ENCODE results near the gene MNAT1. TPM values are rescaled to one million over a fixed set of nuclear protein-coding genes. Genes with fewer than 3 reads are reported as not detected.

Gene MNAT1
- total and polyA plus RNA-seq, 4 donors, result 16.7 to 85.5 (median 21.6) TPM

DNA sequence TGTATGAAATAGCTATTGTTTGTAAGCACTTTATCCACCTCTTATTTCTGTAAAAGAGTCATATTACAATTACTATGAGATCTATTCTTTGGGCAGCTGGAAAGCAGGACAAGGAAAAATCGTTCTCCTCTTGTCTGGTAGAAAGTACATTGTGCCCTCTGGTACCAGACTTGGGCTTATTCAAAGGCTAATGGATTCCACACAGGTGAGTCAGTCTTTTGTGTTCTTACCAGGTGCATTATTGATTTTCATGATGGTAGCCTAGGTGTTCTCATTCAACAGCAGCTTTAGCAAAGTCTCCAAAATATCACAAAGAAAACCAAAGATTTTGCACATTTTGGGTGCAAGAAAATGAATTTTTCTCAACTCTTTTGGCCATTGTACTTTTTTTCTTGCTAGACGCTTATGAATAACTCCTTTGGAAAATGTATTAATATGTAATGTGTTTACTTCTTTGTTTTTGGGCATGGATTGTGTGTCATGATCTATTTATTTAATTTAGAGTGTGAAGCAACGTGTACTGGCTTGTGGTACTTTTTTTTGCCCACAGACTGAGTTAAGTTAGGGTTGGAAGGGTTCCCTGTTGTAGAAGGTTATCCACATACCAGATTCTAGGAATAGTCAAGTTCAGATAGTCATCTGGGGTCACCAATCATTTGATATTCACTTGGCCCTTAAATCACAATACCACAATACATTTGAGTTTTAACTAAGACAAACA is 26.2 kb downstream of the MNAT1 start:
- Histone ChIP-seq H3K4me1 (ENCODE audit: control insufficient read depth in 5 of 5, insufficient read depth in 5 of 5, low read length in 5 of 5) (peaks cover 0 to 30% (median 9%) of the 10 kb centered on the region in 5 donors), H3K9me3 (ENCODE audit: control insufficient read depth in 4 of 4, insufficient read depth in 3 of 4, low read length in 3 of 4) (no peaks in the 10 kb centered on the region), H3K9ac (ENCODE audit: insufficient read depth in 1 of 2, low read length in 2 of 2) (no peak overlapping the region), H3K27ac (ENCODE audit: low read depth in 1 of 2, low read length in 1 of 2) (no peak overlapping the region), H3K27me3 (ENCODE audit: control insufficient read depth in 3 of 3, insufficient read depth in 3 of 3, low read length in 2 of 3) (no peaks in the 10 kb centered on the region), H3K36me3 (ENCODE audit: control insufficient read depth in 4 of 4, insufficient read depth in 4 of 4, low read length in 4 of 4) (no peaks in the 10 kb centered on the region), H3K4me3 (no peak overlapping the region)
- DNase-seq, result no peak
- WGBS, 2 donors, result 81 to 88% methylated on average over 3 of the region's 3 CpGs
- TF ChIP-seq CTCF (IDR thresholded peaks at IDR 0.05; ENCODE audit: control extremely low read depth, extremely low read depth), result no peak
- no peak for ATAC-seq (ENCODE audit: insufficient read depth, low FRiP score)

GRCh38 chr14:60768602-60769001 is 34.0 kb downstream of the MNAT1 start:
- no peak for TF ChIP-seq CTCF (IDR thresholded peaks at IDR 0.05; ENCODE audit: control extremely low read depth, extremely low read depth)
- no peak overlapping the region for H3K9ac ChIP-seq (ENCODE audit: insufficient read depth in 1 of 2, low read length in 2 of 2)
- no peak overlapping the region for H3K4me3 ChIP-seq
- H3K4me1 ChIP-seq (ENCODE audit: control insufficient read depth in 5 of 5, insufficient read depth in 5 of 5, low read length in 5 of 5), result peaks cover 0 to 4% (median 0%) of the 10 kb centered on the region in 5 donors
- no peaks in the 10 kb centered on the region for H3K9me3 ChIP-seq (ENCODE audit: control insufficient read depth in 4 of 4, insufficient read depth in 3 of 4, low read length in 3 of 4)
- ATAC-seq (ENCODE audit: insufficient read depth, low FRiP score), result no peak
- H3K27ac ChIP-seq (ENCODE audit: low read depth in 1 of 2, low read length in 1 of 2), result no peak overlapping the region
- H3K27me3 ChIP-seq (ENCODE audit: control insufficient read depth in 3 of 3, insufficient read depth in 3 of 3, low read length in 2 of 3), result no peaks in the 10 kb centered on the region
- 92 to 96% methylated on average over 2 of the region's 2 CpGs for WGBS, 2 donors
- no peak for DNase-seq
- H3K36me3 ChIP-seq (ENCODE audit: control insufficient read depth in 4 of 4, insufficient read depth in 4 of 4, low read length in 4 of 4), result no peaks in the 10 kb centered on the region

DNA sequence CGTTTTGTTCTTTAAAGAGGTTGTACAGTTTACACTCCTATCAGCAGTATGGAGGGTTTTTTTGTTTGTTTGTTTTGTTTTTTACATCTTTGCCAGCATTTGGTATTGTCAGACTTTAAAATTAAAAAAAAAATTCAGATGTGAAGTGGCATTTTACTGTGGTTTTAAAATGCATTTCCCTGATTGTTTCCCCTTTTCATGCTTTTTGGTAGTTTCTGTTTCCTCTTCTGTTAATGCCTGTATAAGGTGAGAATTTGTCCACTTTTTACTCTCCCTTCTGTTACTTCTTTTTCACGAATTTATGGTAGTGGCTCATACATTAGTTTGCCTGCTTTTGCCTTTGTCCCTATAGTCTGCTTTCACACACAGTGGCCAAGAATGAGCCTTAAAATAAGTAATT is 36.6 kb downstream of the MNAT1 start:
- H3K9me3 ChIP-seq (ENCODE audit: control insufficient read depth in 4 of 4, insufficient read depth in 3 of 4, low read length in 3 of 4), result no peaks in the 10 kb centered on the region
- ATAC-seq (ENCODE audit: insufficient read depth, low FRiP score) (no peak), DNase-seq (no peak)
- H3K27me3 ChIP-seq (ENCODE audit: control insufficient read depth in 3 of 3, insufficient read depth in 3 of 3, low read length in 2 of 3), result no peaks in the 10 kb centered on the region
- H3K36me3 ChIP-seq (ENCODE audit: control insufficient read depth in 4 of 4, insufficient read depth in 4 of 4, low read length in 4 of 4), result no peaks in the 10 kb centered on the region
- no peak for TF ChIP-seq CTCF (IDR thresholded peaks at IDR 0.05; ENCODE audit: control extremely low read depth, extremely low read depth)
- no peak overlapping the region for H3K4me3 ChIP-seq
- no peak overlapping the region for H3K27ac ChIP-seq (ENCODE audit: low read depth in 1 of 2, low read length in 1 of 2)
- H3K4me1 ChIP-seq (ENCODE audit: control insufficient read depth in 5 of 5, insufficient read depth in 5 of 5, low read length in 5 of 5), result peaks cover 0 to 7% (median 0%) of the 10 kb centered on the region in 5 donors
- 38 to 44% methylated on average over 2 of the region's 2 CpGs for WGBS, 2 donors
- no peak overlapping the region for H3K9ac ChIP-seq (ENCODE audit: insufficient read depth in 1 of 2, low read length in 2 of 2)

DNA sequence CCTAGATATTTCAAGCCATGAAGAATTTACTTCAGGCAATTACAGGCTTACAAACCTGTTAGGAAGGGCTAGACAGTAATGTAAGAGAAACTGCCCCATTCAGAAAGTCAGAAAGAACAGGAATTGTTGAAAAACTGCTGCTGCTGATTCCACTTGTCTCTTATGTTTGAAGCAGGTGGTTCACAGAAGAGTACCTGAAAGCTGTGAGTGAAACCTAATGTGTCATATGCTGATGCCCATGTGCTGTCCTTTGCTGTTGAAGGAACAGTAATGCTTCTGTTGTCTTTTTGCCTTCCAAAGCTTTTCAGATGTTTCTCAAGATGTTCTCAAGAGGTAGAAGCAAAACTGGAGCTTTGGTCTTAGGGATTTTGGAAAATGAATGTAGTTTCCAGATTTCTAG is 39.0 kb downstream of the MNAT1 start:
- H3K9ac ChIP-seq (ENCODE audit: insufficient read depth in 1 of 2, low read length in 2 of 2), result no peak overlapping the region
- DNase-seq (no peak), ATAC-seq (ENCODE audit: insufficient read depth, low FRiP score) (no peak)
- no peaks in the 10 kb centered on the region for H3K27me3 ChIP-seq (ENCODE audit: control insufficient read depth in 3 of 3, insufficient read depth in 3 of 3, low read length in 2 of 3)
- peaks cover 0 to 12% (median 0%) of the 10 kb centered on the region in 5 donors for H3K4me1 ChIP-seq (ENCODE audit: control insufficient read depth in 5 of 5, insufficient read depth in 5 of 5, low read length in 5 of 5)
- H3K9me3 ChIP-seq (ENCODE audit: control insufficient read depth in 4 of 4, insufficient read depth in 3 of 4, low read length in 3 of 4), result no peaks in the 10 kb centered on the region
- H3K4me3 ChIP-seq, result no peak overlapping the region
- H3K36me3 ChIP-seq (ENCODE audit: control insufficient read depth in 4 of 4, insufficient read depth in 4 of 4, low read length in 4 of 4), result no peaks in the 10 kb centered on the region
- TF ChIP-seq CTCF (IDR thresholded peaks at IDR 0.05; ENCODE audit: control extremely low read depth, extremely low read depth), result no peak
- no peak overlapping the region for H3K27ac ChIP-seq (ENCODE audit: low read depth in 1 of 2, low read length in 1 of 2)

All from lung (tissue), 12 donors.